Urinary bladder (tissue), 4 donors: ENCODE results near the gene ST6GALNAC2. TPM values are rescaled to one million over a fixed set of nuclear protein-coding genes. Genes with fewer than 3 reads are reported as not detected.
"Not testable (repeated sequence)": the region's sequence is repeated elsewhere in the genome, so short reads cannot be mapped to it uniquely, and the experiment has no call there.

Source experiments
- DNase-seq: peaks from one replicate; pipeline ENCODE4 v3.0.0-alpha.2; 2015; ENCODE audit errors: extremely low spot score
- H3K27ac ChIP-seq: one replicate; pipeline ENCODE4 v1.5.1; 2013; ENCODE audit warnings: low read depth, mild to moderate bottlenecking, moderate library complexity
- H3K36me3 ChIP-seq: one replicate; pipeline ENCODE4 v1.6.1; 2013; ENCODE audit warnings: mild to moderate bottlenecking, moderate library complexity; ENCODE audit not compliant: insufficient read depth
- H3K4me1 ChIP-seq: one replicate; pipeline ENCODE4 v1.6.1; 2013; ENCODE audit warnings: mild to moderate bottlenecking, moderate library complexity; ENCODE audit not compliant: insufficient read depth
- H3K4me3 ChIP-seq: one replicate; pipeline ENCODE4 v1.5.1; 2013; ENCODE audit warnings: low read depth, low read length
- WGBS: extraction: QIAGEN DNeasy Blood & Tissue Kit; methylation state at CpG from one replicate; pipeline ENCODE4 v1.1.7; 2013; 5-methylcytosine and 5-hydroxymethylcytosine counted together
- polyA plus RNA-seq: library from polyadenylated mRNA; stranded (reverse); fragments of 200-250 nt; gene quantifications from one replicate; pipeline ENCODE4 v1.2.3, GENCODE V29; 2013
- total RNA-seq: library from RNA; depleted of rRNA; stranded (reverse); fragments of >200 nt; gene quantifications from one replicate; pipeline ENCODE4 v1.2.3, GENCODE V29; 2014
- donor health status: healthy with polysubstance abuse.
- donor health status: healthy.

Gene ST6GALNAC2
- total and polyA plus RNA-seq, 2 donors, result 7.6 to 10.3 TPM

DNA sequence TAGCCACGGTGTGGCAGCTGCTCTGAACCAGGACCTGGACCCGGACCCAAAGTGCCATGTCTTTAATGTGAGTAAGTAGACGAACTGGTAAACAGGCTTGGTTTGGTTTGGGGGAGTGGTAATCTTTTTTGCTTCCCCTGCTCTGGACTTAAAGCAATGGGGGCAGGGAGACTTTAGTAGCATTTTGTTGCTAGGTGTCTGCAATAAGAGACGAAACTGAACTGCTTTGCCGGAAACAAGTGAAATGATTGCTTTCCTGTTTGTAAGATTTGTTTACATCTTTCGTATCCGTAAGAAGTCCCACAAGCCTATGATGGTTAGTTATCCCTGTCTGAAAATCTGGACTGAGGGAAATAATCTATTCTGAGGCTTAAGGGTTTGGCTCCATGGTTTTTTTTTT is 24.3 kb downstream of the ST6GALNAC2 start:
- WGBS, result 63% methylated on average over 7 of the region's 7 CpGs
- H3K36me3 ChIP-seq, result no peaks in the 10 kb centered on the region

DNA sequence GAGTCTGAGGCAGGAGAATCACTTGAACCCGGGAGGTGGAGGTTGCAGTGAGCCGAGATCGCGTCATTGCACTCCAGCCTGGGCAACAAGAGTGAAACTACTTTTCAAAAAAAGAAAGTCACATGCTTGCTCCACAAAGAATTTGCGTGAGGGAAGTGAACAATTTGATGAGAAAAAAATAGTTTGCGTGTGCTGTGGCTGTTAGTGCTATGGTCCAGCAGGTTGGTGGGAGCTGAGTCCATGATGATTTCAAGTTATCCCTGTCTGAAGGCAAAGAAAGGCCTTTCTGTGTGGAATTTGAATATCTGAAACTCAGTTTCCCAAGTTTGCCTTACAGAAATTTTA is 24.8 kb downstream of the ST6GALNAC2 start:
- WGBS, result 81% methylated on average over 6 of the region's 6 CpGs
- H3K4me3 ChIP-seq, result no peak overlapping the region
- H3K4me1 ChIP-seq, result no peaks in the 10 kb centered on the region
- no peaks in the 10 kb centered on the region for H3K36me3 ChIP-seq
- no peak overlapping the region for H3K27ac ChIP-seq
- no peak for DNase-seq

More for the DNA sequence above, 24.3 kb downstream of the ST6GALNAC2 start:
- H3K4me1 ChIP-seq, result no peaks in the 10 kb centered on the region
- H3K27ac ChIP-seq, result no peak overlapping the region
- no peak for DNase-seq
- no peak overlapping the region for H3K4me3 ChIP-seq

DNA sequence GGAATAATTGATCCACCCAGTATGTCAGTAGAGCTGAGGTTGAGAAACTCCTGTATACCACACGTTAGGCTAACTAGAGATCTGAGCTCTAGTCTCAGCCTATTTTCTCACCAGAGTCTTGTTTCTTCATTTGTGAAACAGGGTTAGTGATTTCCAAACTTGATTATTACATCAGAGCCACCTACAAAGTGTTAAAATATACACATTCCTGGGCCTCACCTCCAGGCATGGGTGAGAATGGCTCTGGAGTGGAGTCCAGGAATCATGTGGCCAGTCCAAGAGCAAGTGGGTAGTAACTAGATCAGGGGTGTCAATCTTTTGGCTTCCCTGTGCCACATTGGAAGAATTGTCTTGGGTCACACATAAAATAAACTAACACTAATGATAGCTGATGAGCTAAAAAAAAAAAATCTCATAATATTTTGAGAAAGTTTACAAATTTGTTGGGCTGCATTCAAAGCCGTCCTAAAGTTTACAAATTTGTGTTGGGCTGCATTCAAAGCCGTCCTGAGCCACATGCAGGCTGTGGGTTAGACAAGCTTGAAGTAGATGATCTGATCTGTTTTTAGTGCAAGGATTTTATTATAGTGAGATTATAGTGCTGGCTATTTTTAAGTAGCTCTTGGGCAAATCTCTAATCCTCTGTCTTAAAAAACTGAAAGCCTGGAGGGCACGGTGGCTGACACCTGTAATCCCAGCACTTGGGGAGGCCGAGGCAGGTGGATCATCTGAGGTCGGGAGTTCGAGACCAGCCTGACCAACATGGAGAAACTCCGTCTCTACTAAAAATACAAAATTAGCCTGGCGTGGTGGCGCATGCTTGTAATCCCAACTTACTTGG is 25.4 kb downstream of the ST6GALNAC2 start:
- H3K27ac ChIP-seq, result no peak overlapping the region
- no peak overlapping the region for H3K4me3 ChIP-seq
- no peak for DNase-seq
- H3K36me3 ChIP-seq, result no peaks in the 10 kb centered on the region
- no peaks in the 10 kb centered on the region for H3K4me1 ChIP-seq
- 83% methylated on average over 10 of the region's 10 CpGs for WGBS

DNA sequence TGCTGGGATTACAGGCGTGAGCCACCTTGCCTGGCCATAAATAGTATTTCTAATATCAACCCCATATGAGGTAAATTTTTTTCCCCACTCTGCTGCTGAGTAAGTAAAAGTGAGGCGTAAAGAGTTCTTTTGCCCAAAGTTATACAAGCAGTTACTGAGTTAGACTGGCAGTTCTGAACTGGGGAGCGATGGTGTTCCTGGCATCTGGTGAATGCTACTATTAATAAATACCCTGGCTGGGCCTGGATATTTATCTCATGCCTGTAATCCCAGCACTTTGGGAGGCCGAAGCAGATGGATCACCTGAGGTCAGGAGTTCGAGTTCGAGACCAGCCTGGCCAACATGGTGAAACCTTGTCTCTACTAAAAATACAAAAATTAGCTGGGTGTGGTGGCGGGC is 26.2 kb downstream of the ST6GALNAC2 start:
- not testable (repeated sequence) for H3K27ac ChIP-seq, H3K36me3 ChIP-seq, H3K4me1 ChIP-seq, DNase-seq, H3K4me3 ChIP-seq
- WGBS, result 87% methylated on average over 7 of the region's 7 CpGs

DNA sequence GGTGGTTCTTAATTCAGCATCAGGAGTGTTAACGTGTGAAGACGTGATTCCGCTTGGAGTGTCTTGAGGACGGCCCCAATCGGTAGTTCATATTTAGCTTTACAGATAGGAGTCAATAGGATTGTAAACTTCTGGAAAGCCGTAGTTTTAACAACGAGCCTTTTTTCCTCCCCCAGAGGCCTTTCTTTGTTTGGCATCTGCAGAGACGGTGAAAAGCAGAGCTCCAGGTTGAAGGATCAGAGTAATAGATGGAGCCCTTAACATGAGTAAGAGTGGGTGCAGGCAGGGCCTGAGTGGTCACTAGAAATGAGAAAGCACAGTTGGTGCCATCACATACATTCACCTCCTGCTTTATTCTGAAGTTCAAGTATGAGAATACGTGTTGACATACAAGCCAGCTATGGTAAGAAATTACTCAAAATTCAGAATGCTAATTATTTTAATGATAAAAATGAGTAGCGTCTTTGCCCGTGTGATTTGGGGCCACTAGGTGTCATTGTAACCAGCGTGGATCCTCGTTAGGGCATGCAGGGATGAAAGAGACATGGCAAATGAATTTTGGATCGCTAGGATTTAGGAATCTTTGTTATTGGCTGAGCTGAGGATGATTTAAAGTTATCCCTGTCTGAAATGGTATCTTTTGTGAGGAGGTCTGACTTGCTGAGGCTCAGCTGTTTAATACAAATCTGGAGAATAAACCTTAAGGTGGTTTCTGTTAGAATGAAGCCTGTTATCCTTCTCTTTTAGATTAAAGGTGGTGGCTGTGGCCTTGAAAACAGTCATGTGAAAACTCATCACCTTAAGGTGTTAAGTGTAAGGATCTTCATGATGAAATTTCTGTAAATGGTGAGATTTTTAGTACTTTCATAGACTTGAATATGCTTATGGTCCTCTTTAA is 27.2 kb downstream of the ST6GALNAC2 start:
- Histone ChIP-seq H3K4me1 (no peaks in the 10 kb centered on the region), H3K4me3 (peak overlapping the region; percentile 66), H3K36me3 (no peaks in the 10 kb centered on the region), H3K27ac (no peak overlapping the region)
- WGBS, result 6% methylated on average over 14 of the region's 14 CpGs
- no peak for DNase-seq

DNA sequence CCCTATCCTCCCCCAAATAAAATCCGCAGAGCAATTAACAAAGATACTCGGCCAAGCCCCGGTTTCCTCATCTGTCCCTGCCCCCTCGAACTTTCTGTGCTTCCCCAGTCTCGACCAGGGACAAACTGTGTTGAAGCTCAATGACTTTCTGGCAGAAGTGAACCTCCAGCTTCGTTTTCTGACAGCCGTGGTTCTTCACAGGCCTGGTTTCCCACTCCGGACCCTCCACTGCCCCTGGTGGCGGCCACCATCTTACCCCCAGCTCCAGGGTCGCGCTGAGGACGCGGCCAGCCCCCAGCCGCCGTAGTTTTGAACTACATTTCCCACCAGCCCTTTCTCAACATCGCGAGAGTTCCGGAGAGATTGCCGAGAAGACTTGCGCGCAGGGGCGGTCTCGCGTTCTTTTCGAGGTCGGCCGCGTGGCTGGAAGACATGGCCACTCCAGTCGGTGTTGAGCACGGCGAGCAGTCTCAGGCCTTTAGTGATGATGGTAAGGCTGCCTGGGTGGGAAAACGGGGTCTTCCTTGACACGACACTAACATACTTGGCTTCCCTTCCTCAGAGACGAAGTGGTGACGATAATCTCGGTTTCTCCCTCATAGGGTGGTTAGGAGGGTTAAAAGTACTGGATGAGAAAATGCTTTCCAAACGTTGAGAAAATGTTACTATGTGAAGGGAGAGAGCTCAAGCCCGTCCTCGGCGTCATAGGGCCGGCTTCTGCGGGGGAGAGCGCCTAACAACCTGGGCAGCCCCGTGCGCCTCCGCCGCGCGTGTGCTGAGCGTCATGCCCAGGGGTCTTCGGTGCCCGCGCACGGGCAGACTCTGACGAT is 28.1 kb downstream of the ST6GALNAC2 start:
- peak overlapping the region; percentile 66 for H3K4me3 ChIP-seq
- H3K27ac ChIP-seq, result peak overlapping the region; percentile 85
- H3K36me3 ChIP-seq, result no peaks in the 10 kb centered on the region
- under 1% methylated on average over 55 of the region's 55 CpGs for WGBS
- no peaks in the 10 kb centered on the region for H3K4me1 ChIP-seq
- peak; percentile 94 for DNase-seq

DNA sequence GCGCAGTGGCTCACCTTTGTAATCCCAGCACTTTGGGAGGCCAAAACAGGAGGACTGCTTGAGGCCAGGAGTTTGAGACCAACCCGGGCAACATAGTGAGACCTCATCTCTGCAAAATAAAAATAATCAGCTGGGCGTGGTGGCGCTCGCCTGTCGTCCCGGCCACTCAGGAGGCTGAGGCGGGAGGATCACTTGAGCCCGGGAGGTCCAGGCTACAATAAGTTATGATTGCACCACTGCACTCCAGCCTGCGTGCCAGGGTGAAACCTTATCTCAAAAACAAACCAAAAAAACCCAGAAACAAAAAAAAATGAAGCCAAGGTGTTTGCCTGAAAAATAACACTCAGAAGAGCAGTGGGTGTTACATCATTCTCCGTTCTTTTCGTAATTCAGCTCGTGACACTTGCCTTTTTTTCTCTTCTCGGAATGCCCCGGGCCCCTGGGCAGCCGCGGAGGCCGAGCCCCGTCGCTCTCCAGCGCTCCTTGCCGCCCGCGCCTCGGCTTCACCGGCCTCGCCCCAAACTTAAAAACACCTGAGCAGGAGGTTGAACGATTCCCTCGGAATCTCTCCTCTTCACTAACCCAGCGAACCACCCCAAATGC is 28.8 kb downstream of the ST6GALNAC2 start:
- Histone ChIP-seq H3K36me3 (no peaks in the 10 kb centered on the region), H3K4me3 (peak overlapping the region; percentile 66), H3K4me1 (no peaks in the 10 kb centered on the region), H3K27ac (peak overlapping the region; percentile 85)
- 40% methylated on average over 30 of the region's 30 CpGs for WGBS
- DNase-seq, result no peak

DNA sequence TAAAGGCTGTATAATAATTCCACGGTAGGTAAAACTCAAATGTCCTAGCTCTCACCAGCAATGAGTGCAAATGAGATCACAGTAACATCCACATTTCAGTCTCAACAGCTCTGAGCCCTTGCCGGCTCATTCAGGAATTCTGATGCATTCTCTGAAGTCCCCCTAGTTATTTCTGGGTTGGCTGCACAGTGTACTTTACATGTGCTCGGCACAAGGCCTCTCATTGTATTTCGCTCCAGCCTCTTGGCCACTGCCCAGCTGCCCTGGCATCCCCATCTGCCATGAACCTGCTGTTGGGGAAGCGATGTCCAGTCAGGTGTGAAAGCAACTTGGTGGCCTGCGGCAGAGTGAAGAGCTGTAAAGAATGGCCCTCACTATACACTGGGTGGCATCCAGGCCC is 31.5 kb downstream of the ST6GALNAC2 start:
- no peaks in the 10 kb centered on the region for H3K4me1 ChIP-seq
- WGBS, result 76% methylated on average over 6 of the region's 6 CpGs
- no peak overlapping the region for H3K4me3 ChIP-seq
- no peak for DNase-seq
- H3K27ac ChIP-seq, result no peak overlapping the region
- H3K36me3 ChIP-seq, result no peaks in the 10 kb centered on the region

DNA sequence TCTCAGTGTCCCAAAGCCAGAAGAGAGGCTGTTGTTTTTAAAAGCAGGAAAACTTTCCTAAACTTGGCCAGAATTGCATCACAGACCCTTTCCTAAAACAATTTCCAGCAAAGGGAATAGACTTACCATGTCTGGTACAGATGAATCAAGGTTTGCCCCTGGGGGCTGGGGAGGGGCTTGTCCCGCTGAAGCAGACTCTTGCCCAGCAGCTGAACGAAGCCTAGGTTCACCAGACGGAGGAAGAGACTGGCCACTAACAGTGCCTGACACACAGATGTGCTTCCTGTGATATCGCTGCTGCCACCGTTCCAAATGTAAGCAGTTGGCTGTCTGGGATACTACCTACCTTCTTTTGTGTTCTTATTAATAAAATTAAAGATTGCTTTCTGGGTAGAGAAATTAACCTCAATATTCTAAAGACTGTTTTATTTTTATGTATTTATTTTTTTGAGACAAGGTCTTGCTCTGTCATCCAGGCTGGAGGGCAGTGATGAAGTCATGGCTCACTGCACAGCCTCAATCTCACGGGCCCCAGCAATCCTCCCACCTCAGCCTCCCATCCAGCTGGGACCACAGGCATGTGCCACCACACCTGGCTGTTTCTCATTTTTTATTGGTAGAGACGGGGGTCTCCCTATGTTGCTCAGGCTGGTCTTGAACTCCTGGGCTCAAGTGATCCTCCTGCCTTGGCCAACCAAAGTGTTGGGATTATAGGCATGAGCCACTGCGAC is 32.3 kb downstream of the ST6GALNAC2 start:
- WGBS, result 85% methylated on average over 8 of the region's 8 CpGs
- no peak for DNase-seq
- Histone ChIP-seq H3K4me1 (no peaks in the 10 kb centered on the region), H3K27ac (no peak overlapping the region), H3K36me3 (no peaks in the 10 kb centered on the region), H3K4me3 (no peak overlapping the region)

DNA sequence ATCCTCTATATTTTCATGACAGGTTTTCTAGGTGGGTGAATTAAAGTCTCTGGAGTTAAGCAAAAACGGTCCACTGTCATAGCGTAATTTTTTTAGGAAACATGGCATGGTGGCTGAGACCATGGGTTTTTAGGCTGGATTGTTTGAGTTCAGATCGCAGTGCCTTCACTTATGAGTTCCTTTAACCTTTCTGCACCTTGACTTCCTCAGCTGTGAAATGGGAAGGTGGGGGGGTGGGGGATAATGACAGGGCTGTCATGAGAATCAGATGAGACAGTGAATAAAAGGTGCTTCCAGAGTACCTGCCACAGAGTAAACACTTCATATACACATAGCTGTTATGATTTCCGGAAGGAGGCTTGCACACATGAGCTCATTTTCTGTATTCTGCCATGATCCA is 34.0 kb downstream of the ST6GALNAC2 start:
- Histone ChIP-seq H3K36me3 (no peaks in the 10 kb centered on the region), H3K4me3 (no peak overlapping the region), H3K4me1 (no peaks in the 10 kb centered on the region), H3K27ac (no peak overlapping the region)
- WGBS, result 89% methylated on average over 4 of the region's 4 CpGs
- no peak for DNase-seq

DNA sequence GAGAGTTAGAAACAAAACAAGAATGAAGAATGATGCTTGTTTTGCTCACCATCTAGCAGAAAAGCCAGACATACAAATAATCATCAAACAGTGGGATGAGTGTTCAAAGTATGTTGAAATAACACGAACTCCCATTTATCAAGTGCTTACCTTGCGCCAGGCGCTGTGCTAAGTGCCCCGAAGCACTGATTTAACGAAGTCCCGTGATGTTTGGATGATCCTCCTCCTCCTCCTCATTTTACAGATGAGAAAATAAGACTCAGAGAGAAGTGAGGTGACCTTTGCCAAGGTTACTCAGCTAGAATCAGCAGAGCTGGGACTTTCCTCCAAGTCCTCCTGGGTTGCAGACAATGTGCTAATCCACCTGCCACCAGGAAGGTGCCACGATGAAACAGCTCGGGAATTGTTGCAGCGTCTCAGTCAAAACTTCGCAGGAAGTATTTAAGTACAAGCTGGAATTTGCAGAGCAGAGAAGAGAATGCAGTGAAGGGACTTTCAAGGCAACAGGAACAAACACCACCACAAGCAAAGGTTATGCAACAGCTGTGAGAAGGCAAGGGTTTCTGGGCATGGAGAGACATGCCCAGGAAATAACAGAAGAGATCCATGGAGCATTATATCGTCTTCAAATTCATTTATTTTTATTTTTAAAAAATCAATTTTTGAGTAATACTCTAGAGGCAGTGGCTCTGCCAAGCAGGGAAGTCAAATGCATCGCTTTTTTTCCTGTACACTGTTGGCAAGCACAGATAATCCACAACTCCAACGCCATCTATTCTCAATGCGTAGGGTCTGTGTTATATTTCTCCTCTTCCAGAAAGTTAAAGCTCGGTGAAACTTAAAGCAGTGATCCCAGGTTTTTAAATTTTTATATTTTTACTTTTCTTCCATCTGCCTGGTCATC is 34.7 kb downstream of the ST6GALNAC2 start:
- no peak overlapping the region for H3K4me3 ChIP-seq
- 64% methylated on average over 15 of the region's 15 CpGs for whole genome bisulfite sequencing
- H3K4me1 ChIP-seq, result no peaks in the 10 kb centered on the region
- H3K27ac ChIP-seq, result no peak overlapping the region
- no peak for DNase-seq
- H3K36me3 ChIP-seq, result no peaks in the 10 kb centered on the region

DNA sequence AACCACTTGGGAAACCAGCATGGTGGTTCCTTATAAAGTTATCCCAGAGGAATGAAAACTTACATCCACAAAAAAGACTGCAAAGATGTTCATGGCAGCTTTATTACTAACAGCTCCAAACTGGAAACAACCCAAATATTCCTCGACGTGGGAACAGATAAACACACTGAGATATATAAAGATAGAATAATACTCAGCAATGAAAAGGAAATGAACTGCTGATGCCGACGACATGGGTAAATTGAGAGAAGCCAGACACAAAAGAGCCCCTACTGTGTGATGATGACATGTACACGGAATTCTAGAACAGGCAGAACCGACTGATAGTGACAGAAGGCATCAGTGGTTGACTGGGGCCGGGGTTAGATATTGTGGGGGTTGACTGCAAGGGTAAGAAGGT is 36.1 kb downstream of the ST6GALNAC2 start:
- DNase-seq, result no peak
- no peaks in the 10 kb centered on the region for H3K36me3 ChIP-seq
- 73% methylated on average over 7 of the region's 7 CpGs for WGBS
- H3K27ac ChIP-seq, result no peak overlapping the region
- H3K4me1 ChIP-seq, result no peaks in the 10 kb centered on the region
- no peak overlapping the region for H3K4me3 ChIP-seq
